ENCODE measurements around the gene KLHL2.
A peak's percentile ranks its signal among the peaks of the same experiment; 100 is the strongest.
"Not testable (repeated sequence)": the region's sequence is repeated elsewhere in the genome, so short reads cannot be mapped to it uniquely, and the experiment has no call there.

KLHL2 gene

GRCh38 chr4:165234766-165235165 lies 27.4 kb downstream of the KLHL2 start:
- DNase-seq (ENCODE audit: low read depth in 2 of 2): no peak

GRCh38 chr4:165236852-165237251 lies 29.5 kb downstream of the KLHL2 start:
- DNase-seq (ENCODE audit: low read depth in 2 of 2): not testable (repeated sequence)

- not testable (repeated sequence) for DNase-seq (ENCODE audit: low read depth in 2 of 2)
These were observed 30.8 kb downstream of the KLHL2 start for GRCh38 chr4:165238041-165238640.

- not testable (repeated sequence) for DNase-seq (ENCODE audit: low read depth in 2 of 2)
These were observed 33.4 kb downstream of the KLHL2 start for GRCh38 chr4:165240761-165241160.

GRCh38 chr4:165244148-165244547 lies 36.8 kb downstream of the KLHL2 start:
- not testable (repeated sequence) for DNase-seq (ENCODE audit: low read depth in 2 of 2)

- not testable (repeated sequence) for DNase-seq (ENCODE audit: low read depth in 2 of 2)
These were observed 37.3 kb downstream of the KLHL2 start for GRCh38 chr4:165244587-165245186.

- DNase-seq (ENCODE audit: low read depth in 2 of 2): no peak
These were observed 40.7 kb downstream of the KLHL2 start for GRCh38 chr4:165248102-165248501.

GRCh38 chr4:165248904-165249303 lies 41.5 kb downstream of the KLHL2 start:
- not testable (repeated sequence) for DNase-seq (ENCODE audit: low read depth in 2 of 2)

- DNase-seq (ENCODE audit: low read depth in 2 of 2): not testable (repeated sequence)
These were observed 47.4 kb downstream of the KLHL2 start for GRCh38 chr4:165254771-165255170.

- DNase-seq (ENCODE audit: low read depth in 2 of 2): peak; percentile 4 to 17
These were observed 48.1 kb downstream of the KLHL2 start for GRCh38 chr4:165255439-165255838.

- not testable (repeated sequence) for DNase-seq (ENCODE audit: low read depth in 2 of 2)
These were observed 48.8 kb downstream of the KLHL2 start for GRCh38 chr4:165256074-165256659.

- not testable (repeated sequence) for DNase-seq (ENCODE audit: low read depth in 2 of 2)
These were observed 52.4 kb downstream of the KLHL2 start for GRCh38 chr4:165259776-165260175.

- DNase-seq (ENCODE audit: low read depth in 2 of 2): not testable (repeated sequence)
These were observed 54.9 kb downstream of the KLHL2 start for GRCh38 chr4:165262306-165262705.

- not testable (repeated sequence) for DNase-seq (ENCODE audit: low read depth in 2 of 2)
These were observed 56.1 kb downstream of the KLHL2 start for GRCh38 chr4:165263466-165263865.

- DNase-seq (ENCODE audit: low read depth in 2 of 2): not testable (repeated sequence)
These were observed 62.6 kb downstream of the KLHL2 start for GRCh38 chr4:165269931-165270330.

GRCh38 chr4:165273443-165273842 lies 66.1 kb downstream of the KLHL2 start:
- DNase-seq (ENCODE audit: low read depth in 2 of 2): not testable (repeated sequence)

GRCh38 chr4:165275357-165275756 lies 68.0 kb downstream of the KLHL2 start:
- not testable (repeated sequence) for DNase-seq (ENCODE audit: low read depth in 2 of 2)

- not testable (repeated sequence) for DNase-seq (ENCODE audit: low read depth in 2 of 2)
These were observed 72.2 kb downstream of the KLHL2 start for GRCh38 chr4:165279531-165279930.

- not testable (repeated sequence) for DNase-seq (ENCODE audit: low read depth in 2 of 2)
These were observed 77.3 kb downstream of the KLHL2 start for GRCh38 chr4:165284697-165285096.

GRCh38 chr4:165286619-165287340 lies 79.4 kb downstream of the KLHL2 start:
- DNase-seq (ENCODE audit: low read depth in 2 of 2): not testable (repeated sequence)

- DNase-seq (ENCODE audit: low read depth in 2 of 2): no peak
These were observed 80.9 kb downstream of the KLHL2 start for GRCh38 chr4:165288226-165288625.

- no peak for DNase-seq (ENCODE audit: low read depth in 2 of 2)
These were observed 81.5 kb downstream of the KLHL2 start for GRCh38 chr4:165288639-165289422.
